MM.1S (cell line): ENCODE data around the gene UBAC1.

Experiments
- DNase-seq: peaks from one replicate; pipeline ENCODE4 v3.0.0-alpha.2; 2015
- H2AFZ ChIP-seq: fragments of 300-600 bp; sonication (generic); 2 replicates; pipeline ENCODE4 v1.6.0; 2016; ENCODE audit warnings: antibody characterized with exemption, low read length
- H3F3A ChIP-seq: fragments of 300-600 bp; sonication (generic); 2 replicates; pipeline ENCODE4 v1.6.1; 2016; ENCODE audit warnings: mild to moderate bottlenecking, antibody characterized with exemption, low read length, moderate library complexity, mixed read lengths; ENCODE audit not compliant: insufficient read depth
- H3K27ac ChIP-seq: fragments of 300-600 bp; sonication (generic); 2 replicates; pipeline ENCODE4 v1.5.1; 2016; ENCODE audit warnings: mild to moderate bottlenecking, low read length
- H3K27me3 ChIP-seq: fragments of 300-600 bp; sonication (generic); replicated peaks from 2 replicates; pipeline ENCODE4 v1.6.0; 2016; ENCODE audit warnings: low read length; ENCODE audit not compliant: insufficient read depth
- H3K36me3 ChIP-seq: fragments of 300-600 bp; sonication (generic); replicated peaks from 2 replicates; pipeline ENCODE4 v1.6.1; 2016; ENCODE audit warnings: mild to moderate bottlenecking, low read length, mixed read lengths; ENCODE audit not compliant: insufficient read depth
- H3K4me1 ChIP-seq: fragments of 300-600 bp; sonication (generic); 2 replicates; pipeline ENCODE4 v1.6.1; 2016; ENCODE audit warnings: low read length, mixed read lengths
- H3K4me2 ChIP-seq: fragments of 300-600 bp; sonication (generic); 2 replicates; pipeline ENCODE4 v1.6.0; 2016; ENCODE audit warnings: low read depth, low read length
- H3K4me3 ChIP-seq: fragments of 300-600 bp; sonication (generic); 2 replicates; pipeline ENCODE4 v1.5.1; 2016; ENCODE audit warnings: low read length, mixed read lengths
- H3K79me2 ChIP-seq: fragments of 300-600 bp; sonication (generic); 2 replicates; pipeline ENCODE4 v1.6.1; 2016; ENCODE audit warnings: mixed run types, low read length, mixed read lengths
- H3K9ac ChIP-seq: fragments of 300-600 bp; sonication (generic); 2 replicates; pipeline ENCODE4 v1.6.1; 2016; ENCODE audit warnings: low read length, mixed read lengths
- H3K9me2 ChIP-seq: fragments of 300-600 bp; sonication (generic); replicated peaks from 2 replicates; pipeline ENCODE4 v1.6.1; 2016; ENCODE audit warnings: mild to moderate bottlenecking, low read length, mixed read lengths; ENCODE audit not compliant: insufficient read depth
- H3K9me3 ChIP-seq: fragments of 300-600 bp; sonication (generic); replicated peaks from 2 replicates; pipeline ENCODE4 v1.6.1; 2016; ENCODE audit warnings: mild to moderate bottlenecking, low read length, mixed read lengths; ENCODE audit not compliant: insufficient read depth
- H4K20me1 ChIP-seq: fragments of 300-600 bp; sonication (generic); 2 replicates; pipeline ENCODE4 v1.6.1; 2016; ENCODE audit warnings: mild to moderate bottlenecking, low read length, moderate library complexity, mixed read lengths; ENCODE audit not compliant: insufficient read depth
- EZH2 ChIP-seq: fragments of 300-600 bp; sonication (generic); optimal IDR thresholded peaks from 2 replicates; pipeline ENCODE3; 2017; ENCODE audit warnings: low read depth, mild to moderate bottlenecking, antibody characterized with exemption, low read length, mixed read lengths
- EZH2phosphoT487 ChIP-seq: fragments of 300-600 bp; sonication (generic); IDR thresholded peaks from 2 replicates; pipeline ENCODE4 v1.6.1; 2018; ENCODE audit warnings: antibody characterized with exemption, low read length
- TF ChIP-seq, protein P1 (sequence below): fragments of 300-600 bp; sonication (generic); IDR thresholded peaks from 2 replicates; pipeline ENCODE4 v1.5.1; 2016; ENCODE audit warnings: antibody characterized with exemption, low read length, mixed read lengths

The UBAC1 gene

DNA sequence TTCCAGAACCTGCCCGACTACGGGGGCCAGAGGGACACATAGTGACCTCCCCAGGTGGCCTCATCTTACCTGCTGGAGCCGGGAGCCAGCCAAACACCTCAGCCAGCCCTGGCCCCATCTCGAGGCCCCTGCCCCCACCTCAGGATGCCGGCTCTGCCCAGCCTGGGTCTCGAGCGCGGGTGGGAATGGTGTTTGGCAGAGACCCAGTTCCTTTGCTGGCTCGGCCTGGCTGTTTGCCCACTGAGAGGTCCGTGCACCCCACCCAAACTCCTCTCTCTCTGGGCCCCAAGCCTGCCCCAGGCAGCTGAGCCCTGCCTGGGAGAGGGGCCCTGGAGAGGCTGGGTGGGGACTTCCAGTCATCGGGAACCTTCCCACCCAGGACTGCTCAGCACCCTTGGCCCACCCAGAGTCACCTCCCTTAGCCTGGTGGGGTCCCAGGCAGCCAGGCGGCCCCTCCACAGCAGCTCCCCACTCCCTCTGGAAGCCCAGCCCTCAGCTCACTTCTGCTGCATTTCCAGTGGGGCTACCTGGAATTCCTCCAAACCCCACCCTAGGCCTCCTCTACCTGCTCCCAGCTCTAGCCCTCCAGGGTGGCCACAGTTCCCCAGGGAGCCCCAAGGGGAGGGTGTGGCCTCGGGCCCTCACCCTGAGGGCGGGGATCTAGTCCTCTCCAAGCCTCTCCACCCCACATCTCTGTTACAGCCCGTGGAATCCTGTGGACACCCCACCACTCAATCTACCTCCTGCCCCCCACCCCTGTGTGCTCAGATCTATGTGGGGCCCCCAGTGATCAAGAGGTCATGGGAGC, 42.4 kb upstream of the UBAC1 start:
- Histone ChIP-seq H3K36me3 (no peaks in the 10 kb centered on the region), H4K20me1 (no peaks in the 10 kb centered on the region), H3K9me2 (no peaks in the 10 kb centered on the region), H3K79me2 (no peaks in the 10 kb centered on the region), H3K9me3 (no peaks in the 10 kb centered on the region), H3K27ac (no peak overlapping the region), H3K27me3 (peaks cover 91% of the 10 kb centered on the region), H3K4me1 (no peaks in the 10 kb centered on the region), H3K4me3 (no peak overlapping the region), H3K4me2 (no peak overlapping the region), H3F3A (no peaks in the 10 kb centered on the region), H3K9ac (no peak overlapping the region), H2AFZ (no peak overlapping the region)
- no peak for TF ChIP-seq EZH2
- no peak for TF ChIP-seq EZH2phosphoT487
- TF ChIP-seq, protein P1, sequence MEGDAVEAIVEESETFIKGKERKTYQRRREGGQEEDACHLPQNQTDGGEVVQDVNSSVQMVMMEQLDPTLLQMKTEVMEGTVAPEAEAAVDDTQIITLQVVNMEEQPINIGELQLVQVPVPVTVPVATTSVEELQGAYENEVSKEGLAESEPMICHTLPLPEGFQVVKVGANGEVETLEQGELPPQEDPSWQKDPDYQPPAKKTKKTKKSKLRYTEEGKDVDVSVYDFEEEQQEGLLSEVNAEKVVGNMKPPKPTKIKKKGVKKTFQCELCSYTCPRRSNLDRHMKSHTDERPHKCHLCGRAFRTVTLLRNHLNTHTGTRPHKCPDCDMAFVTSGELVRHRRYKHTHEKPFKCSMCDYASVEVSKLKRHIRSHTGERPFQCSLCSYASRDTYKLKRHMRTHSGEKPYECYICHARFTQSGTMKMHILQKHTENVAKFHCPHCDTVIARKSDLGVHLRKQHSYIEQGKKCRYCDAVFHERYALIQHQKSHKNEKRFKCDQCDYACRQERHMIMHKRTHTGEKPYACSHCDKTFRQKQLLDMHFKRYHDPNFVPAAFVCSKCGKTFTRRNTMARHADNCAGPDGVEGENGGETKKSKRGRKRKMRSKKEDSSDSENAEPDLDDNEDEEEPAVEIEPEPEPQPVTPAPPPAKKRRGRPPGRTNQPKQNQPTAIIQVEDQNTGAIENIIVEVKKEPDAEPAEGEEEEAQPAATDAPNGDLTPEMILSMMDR = no peak
- DNase-seq = no peak

DNA sequence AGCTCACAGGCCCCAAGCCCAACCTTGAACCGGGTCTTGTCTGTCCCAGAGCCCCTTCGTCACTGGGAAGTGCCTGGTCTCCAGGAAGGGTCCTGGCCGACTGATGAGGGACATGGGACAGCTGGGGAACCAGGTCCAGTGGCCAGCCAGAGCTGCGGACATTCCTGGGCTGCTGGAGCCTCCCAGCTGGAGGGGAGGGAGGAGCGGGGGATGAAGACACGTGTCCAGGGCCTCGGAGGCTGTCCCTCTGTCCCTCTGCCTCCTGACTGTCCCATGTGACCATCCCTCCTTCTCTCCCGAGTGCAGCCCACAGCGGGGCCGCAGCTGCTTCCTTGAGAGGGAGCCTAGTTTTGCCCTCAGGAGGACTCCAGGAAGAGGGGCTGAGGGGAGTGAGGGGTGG, 41.7 kb upstream of the UBAC1 start:
- Histone ChIP-seq H3K36me3 (no peaks in the 10 kb centered on the region), H3K4me1 (no peaks in the 10 kb centered on the region), H3K4me3 (no peak overlapping the region), H3K4me2 (no peak overlapping the region), H3K9me3 (no peaks in the 10 kb centered on the region), H3K9me2 (no peaks in the 10 kb centered on the region), H3K79me2 (no peaks in the 10 kb centered on the region), H3K9ac (no peak overlapping the region), H3K27ac (no peak overlapping the region), H3K27me3 (peaks cover 91% of the 10 kb centered on the region), H2AFZ (no peak overlapping the region), H4K20me1 (no peaks in the 10 kb centered on the region), H3F3A (no peaks in the 10 kb centered on the region)
- TF ChIP-seq EZH2 (no peak), EZH2phosphoT487 (no peak)
- TF ChIP-seq, protein P1 = no peak
- DNase-seq = no peak

DNA sequence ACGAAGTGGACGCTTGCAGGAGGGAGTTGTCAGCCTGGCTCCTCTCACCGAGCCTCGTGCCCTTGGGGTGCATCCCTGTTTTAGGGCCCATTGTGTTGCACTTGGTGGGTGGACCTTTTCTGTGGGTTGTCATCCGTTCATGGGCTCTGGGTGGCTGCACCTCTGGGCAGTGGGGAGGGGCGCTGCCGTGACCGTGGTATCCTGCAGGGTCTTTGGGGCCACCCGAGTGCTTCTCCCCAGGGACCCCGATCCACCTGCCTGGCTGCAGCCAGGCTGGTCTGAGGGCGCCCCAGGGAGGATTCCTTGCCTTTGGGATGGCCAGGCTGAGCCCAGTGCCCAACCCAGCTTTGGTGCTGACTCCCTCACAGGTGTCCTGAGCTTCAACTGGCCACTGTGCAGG, 41.0 kb upstream of the UBAC1 start:
- no peaks in the 10 kb centered on the region for H4K20me1 ChIP-seq
- no peaks in the 10 kb centered on the region for H3F3A ChIP-seq
- no peaks in the 10 kb centered on the region for H3K79me2 ChIP-seq
- no peaks in the 10 kb centered on the region for H3K9me3 ChIP-seq
- H3K9ac ChIP-seq = no peak overlapping the region
- peaks cover 91% of the 10 kb centered on the region for H3K27me3 ChIP-seq
- no peak overlapping the region for H2AFZ ChIP-seq
- no peak overlapping the region for H3K4me3 ChIP-seq
- no peak for DNase-seq
- no peaks in the 10 kb centered on the region for H3K4me1 ChIP-seq
- no peak overlapping the region for H3K4me2 ChIP-seq
- H3K27ac ChIP-seq = no peak overlapping the region
- no peaks in the 10 kb centered on the region for H3K9me2 ChIP-seq
- H3K36me3 ChIP-seq = no peaks in the 10 kb centered on the region
- TF ChIP-seq, protein P1 = no peak
- TF ChIP-seq EZH2 (no peak), EZH2phosphoT487 (no peak)
